ENCODE data around the gene XRCC1. TPM values are rescaled to one million over a fixed set of nuclear protein-coding genes. Genes with fewer than 3 reads are reported as not detected.

XRCC1 gene
- total and polyA plus RNA-seq, 9 of the 15 experiments (the other 6 are each of a cell fraction or from before 2014, with no cell fraction given) = 1.5 to 36.9 (median 24.9) TPM

- TF ChIP-seq JUND (IDR thresholded peaks at IDR 0.05; ENCODE audit: borderline replicate concordance, low read depth, low read length) = no peak
- no peak for TF ChIP-seq JUND (tag; IDR thresholded peaks at IDR 0.05; ENCODE audit: borderline replicate concordance, low read depth, low read length)
- TF ChIP-seq RNF219 (CRISPR knock-in tag; IDR thresholded peaks at IDR 0.05) = no peak
- no peak for TF ChIP-seq GTF2E2 (tag; IDR thresholded peaks at IDR 0.05)
- TF ChIP-seq MCM2 (IDR thresholded peaks at IDR 0.05; ENCODE audit: low read depth) = no peak
- TF ChIP-seq GMEB1 (CRISPR knock-in tag; IDR thresholded peaks at IDR 0.05) = peak; percentile 39; the same call in 1 of the 2 replicates
- no peak for TF ChIP-seq PHF21A (IDR thresholded peaks at IDR 0.05; ENCODE audit: borderline replicate concordance, low read depth)
- no peak for TF ChIP-seq SMARCB1 (IDR thresholded peaks at IDR 0.05; ENCODE audit: insufficient read length, low read depth)
- no peak for TF ChIP-seq ZNF449 (CRISPR knock-in tag; IDR thresholded peaks at IDR 0.05)
- no peak for TF ChIP-seq CHAMP1 (IDR thresholded peaks at IDR 0.05)
Measured at GRCh38 chr19:43526884-43527859, 48.2 kb downstream of the XRCC1 start, which contains the start of gene ETHE1 (continued).
